LNCAP (cell line): ENCODE measurements around the gene PTPRJ.
A peak's percentile ranks its signal among the peaks of the same experiment; 100 is the strongest.

ENCODE experiments used
- CTCF ChIP-seq: fragments of 450-650 bp; IDR thresholded peaks from 2 replicates; pipeline ENCODE4 v1.5.1; 2017; ENCODE audit warnings: mild to moderate bottlenecking

The PTPRJ gene

GRCh38 chr11:48207881-48208280 lies 227.5 kb downstream of the PTPRJ start:
- no peak for TF ChIP-seq CTCF

- TF ChIP-seq CTCF = 0 out of 2 replicates have a peak, but pooled peaks have one; percentile 15
Measured at GRCh38 chr11:48210052-48210451, 229.7 kb downstream of the PTPRJ start.

GRCh38 chr11:48216510-48216909 lies 236.2 kb downstream of the PTPRJ start, which contains the start of gene OR4B1:
Gene OR4B1 (plus strand): TSS chr11:48216810. CDS start chr11:48216810, 0 bp downstream.
- TF ChIP-seq CTCF = no peak
